Lower lobe of right lung (tissue), 2 donors: Measurements from ENCODE around the gene PSD. TPM values are rescaled to one million over a fixed set of nuclear protein-coding genes. Genes with fewer than 3 reads are reported as not detected.

ENCODE experiments used
- ATAC-seq, 2 donors: fragments of 200-7000 bp; cut with Tn5 transposase; one replicate each; pipeline ENCODE4 v1.9.1; 2020 to 2022; ENCODE audit warnings: mild to moderate bottlenecking in 2 of 2, moderate library complexity in 2 of 2
- DNase-seq: peaks from one replicate; pipeline ENCODE4 v3.0.0-alpha.2; 2020
- H3K27ac ChIP-seq: fragments of 200-600 bp; one replicate; pipeline ENCODE4 v1.8.0; 2022
- H3K27me3 ChIP-seq: fragments of 200-600 bp; one replicate; pipeline ENCODE4 v1.8.0; 2022; ENCODE audit warnings: low read depth
- H3K36me3 ChIP-seq: fragments of 200-600 bp; one replicate; pipeline ENCODE4 v1.8.0; 2022; ENCODE audit warnings: mild to moderate bottlenecking
- H3K4me1 ChIP-seq: fragments of 200-600 bp; one replicate; pipeline ENCODE4 v1.8.0; 2022
- H3K4me3 ChIP-seq: fragments of 200-600 bp; one replicate; pipeline ENCODE4 v1.8.0; 2022; ENCODE audit warnings: mild to moderate bottlenecking
- H3K9me3 ChIP-seq: fragments of 200-600 bp; one replicate; pipeline ENCODE4 v1.8.0; 2022
- intact Hi-C: fragments of 100-400 bp; cut with DNase I; formaldehyde crosslinking; loops from one replicate; pipeline ENCODE4 v1.11.0; 2022
- total RNA-seq: library from RNA; stranded (reverse); fragmentation: NEBNext Ultra II Directional; extraction: Animal tissue kit (Norgen Biotek cat#: 25700); gene quantifications from one replicate; pipeline ENCODE4 v1.2.1, GENCODE V29; 2021
- TF ChIP-seq, protein P1 (sequence below): fragments of 200-600 bp; IDR thresholded peaks from one replicate; pipeline ENCODE4 v1.8.0; 2022; ENCODE audit warnings: antibody characterized with exemption, mild to moderate bottlenecking
- donor health status: DM: no; HTN: yes; CAD: no; lungs with severe emphysema.

Gene PSD
- total RNA-seq, 1 donor from 2014 or later = 5.3 TPM

DNA sequence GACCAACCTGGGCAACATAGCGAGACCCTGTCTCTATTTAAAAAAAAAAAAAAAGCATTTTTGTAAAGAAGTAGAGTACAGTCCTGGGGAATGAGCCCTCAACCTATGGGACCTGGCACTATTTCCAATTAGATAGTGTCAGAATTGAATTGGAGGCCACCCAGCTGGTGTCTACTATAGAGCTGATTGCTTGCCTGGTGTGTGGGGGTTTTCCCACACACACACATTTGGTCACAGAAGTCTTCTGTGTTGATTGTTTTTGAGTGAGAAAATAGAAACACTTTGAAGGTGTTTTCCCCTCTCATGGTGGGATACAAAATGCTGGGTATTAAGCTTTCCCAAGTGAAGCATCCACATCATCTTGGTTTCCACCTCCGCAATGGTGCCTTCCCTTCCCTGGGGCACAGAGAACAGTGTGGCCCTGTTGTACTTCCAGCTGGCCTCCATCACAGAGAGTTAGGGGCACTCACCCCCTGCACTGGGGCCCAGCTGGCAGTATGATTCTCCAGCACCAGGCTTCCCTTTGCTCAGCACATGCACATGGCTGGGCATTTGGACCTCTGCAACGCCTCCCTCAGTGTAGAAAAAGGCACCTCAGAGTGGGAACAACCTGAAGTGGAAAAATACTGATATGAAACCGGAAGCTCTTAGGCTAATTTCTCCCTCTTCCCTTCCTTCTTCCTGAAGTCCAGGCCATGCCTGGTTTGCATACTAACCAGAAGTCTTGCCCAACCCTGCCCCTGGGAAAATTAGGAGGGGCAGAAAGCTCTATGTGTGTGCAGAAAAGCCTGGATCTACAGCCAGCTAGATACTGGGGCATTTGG, 33.8 kb downstream of the PSD start:
- DNase-seq (no peak), ATAC-seq (peak; percentile 78 to 81)
- Histone ChIP-seq H3K9me3 (no peaks in the 10 kb centered on the region), H3K36me3 (peaks cover 36% of the 10 kb centered on the region), H3K27me3 (no peaks in the 10 kb centered on the region), H3K27ac (peak overlapping the region; percentile 48), H3K4me3 (no peak overlapping the region), H3K4me1 (peaks cover 15% of the 10 kb centered on the region)
- TF ChIP-seq, protein P1, sequence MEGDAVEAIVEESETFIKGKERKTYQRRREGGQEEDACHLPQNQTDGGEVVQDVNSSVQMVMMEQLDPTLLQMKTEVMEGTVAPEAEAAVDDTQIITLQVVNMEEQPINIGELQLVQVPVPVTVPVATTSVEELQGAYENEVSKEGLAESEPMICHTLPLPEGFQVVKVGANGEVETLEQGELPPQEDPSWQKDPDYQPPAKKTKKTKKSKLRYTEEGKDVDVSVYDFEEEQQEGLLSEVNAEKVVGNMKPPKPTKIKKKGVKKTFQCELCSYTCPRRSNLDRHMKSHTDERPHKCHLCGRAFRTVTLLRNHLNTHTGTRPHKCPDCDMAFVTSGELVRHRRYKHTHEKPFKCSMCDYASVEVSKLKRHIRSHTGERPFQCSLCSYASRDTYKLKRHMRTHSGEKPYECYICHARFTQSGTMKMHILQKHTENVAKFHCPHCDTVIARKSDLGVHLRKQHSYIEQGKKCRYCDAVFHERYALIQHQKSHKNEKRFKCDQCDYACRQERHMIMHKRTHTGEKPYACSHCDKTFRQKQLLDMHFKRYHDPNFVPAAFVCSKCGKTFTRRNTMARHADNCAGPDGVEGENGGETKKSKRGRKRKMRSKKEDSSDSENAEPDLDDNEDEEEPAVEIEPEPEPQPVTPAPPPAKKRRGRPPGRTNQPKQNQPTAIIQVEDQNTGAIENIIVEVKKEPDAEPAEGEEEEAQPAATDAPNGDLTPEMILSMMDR = no peak
- intact Hi-C loops = no loop called here

DNA sequence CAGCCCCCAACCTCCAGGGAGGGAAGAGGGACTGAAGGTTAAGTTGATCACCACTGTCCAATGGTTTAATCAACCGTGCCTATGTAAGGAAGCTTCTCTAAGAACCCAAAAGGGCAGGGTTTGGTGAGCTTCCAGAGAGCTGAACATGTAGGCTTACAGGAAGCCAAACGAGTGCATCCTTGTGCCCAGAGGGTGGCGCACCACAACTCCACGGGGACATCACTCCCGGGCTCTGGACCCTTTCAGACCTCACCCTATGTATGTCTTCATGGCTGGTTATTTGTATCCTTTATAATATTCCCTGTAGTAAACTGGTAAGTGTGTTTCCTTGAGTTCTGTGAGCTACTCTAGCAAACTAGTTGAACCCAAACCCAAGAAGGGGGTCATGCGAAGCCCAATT, 34.5 kb downstream of the PSD start:
- H3K27ac ChIP-seq = no peak overlapping the region
- H3K4me3 ChIP-seq = no peak overlapping the region
- peaks cover 15% of the 10 kb centered on the region for H3K4me1 ChIP-seq
- TF ChIP-seq, protein P1 = no peak
- H3K36me3 ChIP-seq = peaks cover 43% of the 10 kb centered on the region
- H3K9me3 ChIP-seq = no peaks in the 10 kb centered on the region
- intact Hi-C loops = no loop called here
- no peaks in the 10 kb centered on the region for H3K27me3 ChIP-seq
- ATAC-seq (no peak), DNase-seq (no peak)

DNA sequence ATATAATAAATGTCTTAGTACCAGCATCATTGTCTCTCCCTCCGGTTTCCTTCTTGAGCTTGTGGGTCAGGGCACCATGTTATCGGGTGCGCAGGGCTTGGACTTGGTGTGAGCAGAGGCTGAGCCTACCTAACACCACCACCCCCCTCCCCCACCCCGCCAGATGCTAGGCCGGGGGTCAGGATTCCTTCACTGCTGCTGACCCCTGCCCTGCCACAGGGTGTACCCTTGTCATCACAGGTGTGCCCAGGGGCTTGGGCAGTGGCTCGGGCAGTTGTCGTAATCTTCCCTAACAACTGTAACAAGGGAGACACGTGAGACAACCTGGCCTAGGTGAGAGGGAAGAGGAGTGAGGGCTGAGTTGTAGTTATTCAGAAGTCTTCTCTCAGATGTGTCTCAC, 35.7 kb downstream of the PSD start:
- Histone ChIP-seq H3K27me3 (no peaks in the 10 kb centered on the region), H3K4me1 (peaks cover 15% of the 10 kb centered on the region), H3K36me3 (peaks cover 55% of the 10 kb centered on the region), H3K9me3 (no peaks in the 10 kb centered on the region), H3K4me3 (no peak overlapping the region), H3K27ac (no peak overlapping the region)
- ATAC-seq (no peak), DNase-seq (no peak)
- TF ChIP-seq, protein P1 = no peak
- intact Hi-C loops = no loop called here

DNA sequence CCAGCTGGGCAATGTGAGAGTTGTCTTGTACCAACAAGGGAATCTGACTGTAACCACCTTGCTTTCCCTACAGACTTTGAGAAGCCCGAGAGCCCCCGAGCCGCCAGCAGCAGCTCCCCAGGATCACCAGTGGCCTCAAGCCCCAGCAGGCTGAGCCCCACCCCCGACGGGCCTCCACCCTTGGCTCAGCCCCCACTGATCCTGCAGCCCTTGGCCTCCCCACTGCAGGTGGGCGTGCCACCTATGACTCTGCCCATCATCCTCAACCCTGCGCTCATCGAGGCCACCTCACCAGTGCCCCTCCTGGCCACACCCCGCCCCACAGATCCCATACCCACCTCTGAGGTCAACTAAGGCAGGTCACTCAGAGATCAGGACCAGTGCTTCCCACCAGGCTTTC, 36.6 kb downstream of the PSD start:
- no peak overlapping the region for H3K27ac ChIP-seq
- intact Hi-C loops = no loop called here
- peaks cover 15% of the 10 kb centered on the region for H3K4me1 ChIP-seq
- no peaks in the 10 kb centered on the region for H3K9me3 ChIP-seq
- ATAC-seq = no peak
- TF ChIP-seq, protein P1 = no peak
- no peak for DNase-seq
- no peaks in the 10 kb centered on the region for H3K27me3 ChIP-seq
- peaks cover 64% of the 10 kb centered on the region for H3K36me3 ChIP-seq
- H3K4me3 ChIP-seq = no peak overlapping the region

DNA sequence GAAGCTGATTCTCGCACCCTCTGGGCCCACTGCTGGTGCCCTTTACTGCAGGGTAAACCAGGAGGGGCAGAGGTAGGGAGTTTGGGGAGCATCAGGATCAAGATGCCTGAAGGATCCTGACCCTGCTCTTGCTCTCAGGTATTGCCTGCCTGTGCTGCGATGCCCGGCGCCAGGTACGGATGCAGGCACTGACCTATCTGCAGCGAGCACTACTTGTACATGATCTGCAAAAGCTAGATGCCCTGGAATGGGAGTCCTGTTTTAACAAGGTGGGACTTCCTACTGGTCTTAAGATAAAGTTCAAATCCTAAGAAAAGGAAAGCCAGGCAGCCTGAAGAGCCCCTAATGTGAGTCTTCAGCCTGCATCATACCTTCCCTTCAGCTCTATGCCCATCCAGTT, 39.2 kb downstream of the PSD start:
- Histone ChIP-seq H3K4me3 (no peak overlapping the region), H3K36me3 (peaks cover 90% of the 10 kb centered on the region), H3K27ac (no peak overlapping the region), H3K9me3 (no peaks in the 10 kb centered on the region), H3K4me1 (no peaks in the 10 kb centered on the region), H3K27me3 (no peaks in the 10 kb centered on the region)
- ATAC-seq (no peak), DNase-seq (no peak)
- TF ChIP-seq, protein P1 = no peak
- intact Hi-C loops = no loop called here
